NCI-H226 (cell line): Measurements from ENCODE around the gene MTMR2.

Source experiments
- DNase-seq: peaks from one replicate; pipeline ENCODE4 v3.0.0-alpha.2; 2015

MTMR2 gene

GRCh38 chr11:95923728-95924413 is at the start of gene MTMR2:
MTMR2 (minus strand) TSS chr11:95924107; CDS start chr11:95923954, 153 bp downstream.
- DNase-seq: peak; percentile 74

GRCh38 chr11:95972060-95972459 is 48.2 kb upstream of the MTMR2 start:
- no peak for DNase-seq

- no peak for DNase-seq
Observed at GRCh38 chr11:95968585-95968984, 44.7 kb upstream of the MTMR2 start.

GRCh38 chr11:95964281-95964680 is 40.4 kb upstream of the MTMR2 start:
- DNase-seq: no peak

- DNase-seq: no peak
Observed at GRCh38 chr11:95961758-95962157, 37.9 kb upstream of the MTMR2 start.

- DNase-seq: no peak
Observed at GRCh38 chr11:95950905-95951304, 27.0 kb upstream of the MTMR2 start.

- DNase-seq: no peak
Observed at GRCh38 chr11:95948637-95949036, 24.7 kb upstream of the MTMR2 start.

GRCh38 chr11:95944623-95945022 is 20.7 kb upstream of the MTMR2 start:
- DNase-seq: no peak

GRCh38 chr11:95943546-95943945 is 19.6 kb upstream of the MTMR2 start:
- DNase-seq: no peak

- DNase-seq: no peak
Observed at GRCh38 chr11:95939091-95939490, 15.2 kb upstream of the MTMR2 start.

GRCh38 chr11:95937358-95937757 is 13.5 kb upstream of the MTMR2 start:
- DNase-seq: no peak

- no peak for DNase-seq
Observed at GRCh38 chr11:95933594-95933993, 9.7 kb upstream of the MTMR2 start.

- no peak for DNase-seq
Observed at GRCh38 chr11:95931916-95932315, 8.0 kb upstream of the MTMR2 start.

GRCh38 chr11:95930948-95931347 is 7.0 kb upstream of the MTMR2 start:
- no peak for DNase-seq

- DNase-seq: no peak
Observed at GRCh38 chr11:95926726-95927125, 2.8 kb upstream of the MTMR2 start.

- peak; percentile 83 for DNase-seq
Observed at GRCh38 chr11:95925011-95925410, 1.1 kb upstream of the MTMR2 start.

- DNase-seq: peak; percentile 44
Observed at GRCh38 chr11:95924414-95924760, 480 bp upstream of the MTMR2 start.

GRCh38 chr11:95923439-95923727 is 524 bp downstream of the MTMR2 start:
- no peak for DNase-seq

- DNase-seq: no peak
Observed at GRCh38 chr11:95922536-95923438, 1.1 kb downstream of the MTMR2 start.

- no peak for DNase-seq
Observed at GRCh38 chr11:95922099-95922498, 1.8 kb downstream of the MTMR2 start.

GRCh38 chr11:95920460-95921105 is 3.3 kb downstream of the MTMR2 start:
- no peak for DNase-seq

GRCh38 chr11:95919514-95919913 is 4.4 kb downstream of the MTMR2 start:
- no peak for DNase-seq

- DNase-seq: no peak
Observed at GRCh38 chr11:95918720-95919119, 5.2 kb downstream of the MTMR2 start.

GRCh38 chr11:95918056-95918455 is 5.9 kb downstream of the MTMR2 start:
- no peak for DNase-seq
